SK-N-DZ (cell line): Measurements from ENCODE around the gene PLAAT3.
"Not testable (repeated sequence)": the region's sequence is repeated elsewhere in the genome, so short reads cannot be mapped to it uniquely, and the experiment has no call there.

Experiments
- DNase-seq: peaks from one replicate; pipeline ENCODE4 v3.0.0-alpha.2; 2015; ENCODE audit warnings: low spot score

The PLAAT3 gene

DNA sequence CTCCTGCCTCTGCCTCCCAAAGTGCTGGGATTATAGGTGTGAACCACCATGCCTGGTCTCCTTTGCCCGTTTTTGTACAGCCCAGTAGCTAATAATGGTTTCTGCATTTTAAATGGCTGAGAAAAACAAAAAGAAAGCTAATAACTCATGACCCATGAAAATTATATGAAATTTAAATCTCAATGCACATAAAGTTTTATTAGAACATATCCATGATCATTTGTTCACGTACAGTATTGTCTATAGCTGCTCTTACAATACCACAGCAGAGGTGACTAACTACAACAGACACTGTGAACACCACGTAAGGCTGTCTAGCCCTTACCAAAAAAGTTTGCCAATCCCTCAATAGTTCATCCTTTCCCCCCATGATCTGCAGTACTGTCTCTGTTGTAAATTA is 44.7 kb downstream of the PLAAT3 start:
- DNase-seq: no peak

DNA sequence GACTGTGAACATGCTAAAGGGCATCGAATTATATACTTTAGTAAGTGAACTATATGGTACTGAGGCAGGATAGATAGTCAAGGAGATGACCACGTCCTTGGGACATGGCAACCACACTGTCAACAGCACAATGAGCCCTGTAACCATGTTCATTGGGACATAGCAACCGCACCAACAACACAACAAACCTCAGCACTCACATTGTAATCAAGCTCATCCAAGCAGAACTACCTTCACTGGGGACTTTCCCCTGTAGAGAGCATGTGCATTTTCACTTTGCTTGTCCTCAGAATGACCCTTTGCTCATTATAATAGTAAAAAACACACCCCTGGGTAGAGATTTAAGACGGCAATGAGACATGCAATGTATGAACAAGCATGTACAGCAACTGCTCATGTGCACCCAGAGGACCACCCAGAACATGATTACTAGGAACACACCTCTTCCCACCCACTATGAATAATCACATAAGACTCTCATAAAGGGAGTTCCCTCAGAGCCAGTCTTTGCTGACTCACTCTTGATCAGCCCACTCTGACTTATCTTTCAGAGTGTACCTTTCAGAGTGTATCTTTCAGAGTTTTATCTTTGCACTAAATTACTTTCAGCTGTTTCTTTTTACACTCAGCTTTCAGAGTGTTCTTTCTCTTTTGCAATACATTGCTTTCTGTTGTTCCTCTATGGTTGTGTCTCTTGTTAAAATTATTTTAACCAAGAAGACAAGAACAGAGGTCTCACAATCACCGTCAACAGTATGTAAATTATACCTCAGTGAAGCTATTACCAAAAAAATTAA is 47.0 kb downstream of the PLAAT3 start:
- DNase-seq: no peak

DNA sequence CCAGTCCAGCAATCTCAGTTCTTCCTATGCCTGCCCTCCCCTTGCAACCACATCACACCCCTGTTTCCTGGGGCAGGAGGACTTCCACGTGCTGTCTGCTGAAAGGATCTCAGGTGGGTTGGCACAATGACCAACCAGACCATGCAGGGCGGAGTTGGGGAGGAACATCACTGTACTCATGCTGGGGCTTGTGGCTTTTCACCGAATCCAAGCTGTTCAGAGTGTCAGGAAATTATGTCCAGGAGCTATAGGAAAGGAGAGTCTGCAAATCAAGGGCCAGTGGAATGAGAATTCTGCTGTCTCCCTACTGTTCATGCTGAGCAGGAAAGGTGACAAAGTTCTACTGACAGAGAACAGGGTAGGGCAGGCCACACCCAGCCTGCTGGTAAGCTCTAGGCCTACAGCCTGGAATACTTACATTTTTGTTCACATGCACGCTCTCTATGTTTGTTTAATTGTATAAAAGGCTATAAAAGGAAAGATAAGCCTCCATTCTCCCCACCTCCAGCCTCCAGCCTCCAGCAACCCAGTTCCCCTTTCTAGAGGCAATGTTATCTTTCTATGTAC is 49.4 kb downstream of the PLAAT3 start:
- DNase-seq: no peak

DNA sequence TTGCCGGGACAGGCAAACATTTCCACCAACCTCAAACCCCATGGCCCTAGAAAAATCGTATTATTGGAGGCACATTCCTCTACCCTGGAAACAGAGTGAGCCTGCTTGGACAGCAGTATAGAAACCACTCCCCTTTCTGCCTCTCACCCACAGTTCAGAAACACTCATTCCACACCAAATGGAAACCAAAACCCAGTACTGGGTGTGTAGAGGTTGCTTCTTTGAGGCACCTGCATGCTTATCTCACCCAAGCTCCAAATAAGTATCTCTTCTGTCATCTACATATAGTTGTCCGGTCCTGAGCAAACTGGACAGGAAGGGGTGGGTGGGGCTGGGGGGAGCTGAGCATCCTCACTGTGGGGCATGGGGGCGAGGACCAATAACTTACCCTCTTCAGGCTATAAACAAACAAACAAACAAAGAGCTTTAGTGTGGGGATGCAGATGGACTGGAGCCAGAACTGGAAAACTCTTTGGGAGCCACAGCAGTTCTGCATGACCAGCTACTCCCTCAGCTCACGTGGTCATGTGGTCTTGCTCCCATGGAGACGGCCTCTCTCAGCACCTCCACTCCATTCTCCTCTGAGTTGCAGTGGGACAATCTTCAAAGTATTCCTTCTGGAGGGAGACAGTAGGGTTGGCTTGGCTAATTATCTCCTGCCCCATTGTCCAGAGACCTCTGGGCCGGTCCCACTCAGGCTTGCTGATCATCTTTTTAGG is 50.0 kb downstream of the PLAAT3 start:
- no peak for DNase-seq

DNA sequence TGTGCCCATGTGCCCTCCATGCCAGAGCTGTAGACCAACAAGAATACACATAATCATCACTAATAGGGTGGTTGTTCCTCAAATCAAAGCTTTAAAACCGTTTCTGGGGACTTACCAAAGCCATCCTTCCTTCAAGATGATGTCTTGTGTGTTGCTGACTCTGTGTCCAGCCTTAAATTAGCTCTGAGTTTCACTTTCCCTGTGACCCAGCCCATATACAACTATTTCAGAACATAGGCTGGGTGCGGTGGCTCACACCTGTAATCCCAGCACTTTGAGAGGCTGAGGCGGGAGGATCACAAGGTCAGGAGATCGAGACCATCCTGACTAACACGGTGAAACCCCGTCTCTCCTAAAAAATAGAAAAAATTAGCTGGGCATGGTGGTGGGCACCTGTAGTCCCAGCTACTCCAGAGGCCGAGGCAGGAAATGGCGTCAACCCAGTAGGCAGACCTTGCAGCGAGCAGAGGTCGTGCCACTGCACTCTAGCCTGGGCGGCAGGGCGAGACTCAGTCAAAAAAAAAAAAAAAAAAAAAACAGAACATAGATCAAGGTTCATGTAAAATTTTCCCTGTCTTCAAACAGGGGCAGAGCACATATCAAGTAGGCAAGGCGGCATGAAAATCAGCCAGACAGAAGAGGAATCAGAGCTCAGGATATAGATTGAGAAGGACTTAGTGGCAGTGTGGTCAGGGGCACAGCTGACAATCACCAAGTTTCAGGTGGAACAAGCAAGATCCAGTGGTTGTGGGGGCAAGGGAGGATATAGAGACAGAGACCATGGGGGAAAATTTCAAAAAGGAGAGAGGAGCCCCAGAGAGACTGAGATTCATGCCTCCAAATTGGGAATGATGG is 50.8 kb downstream of the PLAAT3 start, which contains the start of gene PLAAT2:
TSS of gene PLAAT2 (minus strand) at position 179 of the 855 bp plus-strand sequence. CDS start at position 124, 55 bp downstream.
- DNase-seq: no peak

DNA sequence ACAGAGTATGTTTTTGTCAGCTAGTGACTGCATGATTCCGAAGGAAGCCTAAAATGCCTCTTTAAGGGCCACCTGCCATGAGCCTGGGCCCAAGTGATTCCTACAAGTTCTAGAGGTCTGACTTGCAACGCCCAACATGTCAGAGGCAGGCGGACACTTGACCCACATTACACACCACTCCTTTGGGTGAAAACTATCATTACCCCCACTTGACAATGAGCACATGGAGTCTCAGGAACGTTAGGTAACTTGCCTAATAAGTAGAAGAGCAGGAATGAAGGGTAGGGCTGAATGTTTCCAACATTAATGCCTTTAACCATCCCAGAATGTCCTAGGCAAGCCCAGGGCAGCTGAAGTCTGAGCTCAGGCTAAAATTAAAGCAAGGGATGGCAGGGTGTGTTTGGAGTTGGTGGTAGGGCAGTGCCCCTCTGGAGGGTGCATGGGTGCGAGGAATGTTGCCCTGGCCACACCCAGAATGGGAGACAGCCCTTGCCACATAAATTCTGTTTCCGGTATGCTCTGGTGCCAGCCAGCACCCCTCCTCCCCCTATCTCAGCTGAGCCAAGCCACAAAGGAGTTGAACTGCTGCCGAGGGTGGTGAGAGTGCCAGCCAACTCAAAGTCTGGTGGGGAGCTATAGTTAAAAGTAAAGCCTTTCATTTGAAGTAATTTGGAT is 53.6 kb downstream of the PLAAT3 start:
- DNase-seq: no peak

DNA sequence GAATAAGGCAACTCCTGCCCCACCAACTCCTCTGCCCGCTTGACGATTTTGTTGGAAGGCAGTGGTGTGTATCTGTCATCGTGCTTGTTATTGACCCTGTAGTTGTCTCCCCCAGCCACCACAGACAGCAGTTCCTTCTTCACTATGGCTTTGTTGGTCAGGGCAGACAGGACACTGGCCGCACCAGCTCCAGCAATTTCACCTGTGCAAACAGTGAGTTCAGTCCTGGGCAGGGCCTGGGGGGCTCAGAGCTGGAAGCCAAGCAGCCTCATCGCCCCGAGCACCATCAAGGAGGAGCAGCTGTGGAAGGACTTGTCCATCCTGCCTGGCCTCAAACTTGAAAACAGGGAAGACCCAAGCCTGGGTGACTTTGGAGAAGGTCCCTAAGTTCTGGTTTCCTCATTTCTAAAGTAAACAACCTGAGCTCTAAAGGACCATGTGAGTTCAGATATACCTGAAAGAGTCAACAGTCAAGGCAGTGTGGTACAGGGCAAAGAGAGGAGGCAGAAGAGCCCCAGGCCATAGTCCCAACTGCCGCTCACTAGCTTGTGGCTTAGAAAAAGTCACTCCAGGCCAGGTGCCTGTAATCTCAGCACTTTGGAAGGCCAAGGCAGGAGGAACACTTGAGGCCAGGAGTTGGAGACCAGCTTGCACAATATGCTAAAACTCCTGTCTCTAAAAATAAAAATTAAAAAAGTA is 55.6 kb downstream of the PLAAT3 start:
- DNase-seq: no peak

DNA sequence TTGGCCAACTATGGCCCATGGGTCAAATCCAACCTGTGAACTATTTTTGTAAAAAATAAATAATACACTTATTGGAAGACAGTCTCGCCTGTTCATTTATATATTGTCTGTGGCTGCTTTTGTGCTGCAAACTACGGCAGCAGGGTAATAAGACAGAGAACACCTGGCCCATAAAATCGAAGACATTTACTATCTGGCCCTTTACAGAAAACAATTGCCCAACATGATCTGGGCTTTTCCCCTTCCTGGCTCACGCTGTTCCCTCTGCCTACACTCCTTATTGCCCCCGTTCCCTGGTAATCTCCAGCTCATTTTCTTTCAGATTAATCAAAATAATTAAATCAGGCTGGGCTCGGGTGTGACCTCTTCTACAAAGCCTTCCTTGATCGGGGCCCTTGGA is 56.7 kb downstream of the PLAAT3 start:
- DNase-seq: no peak

DNA sequence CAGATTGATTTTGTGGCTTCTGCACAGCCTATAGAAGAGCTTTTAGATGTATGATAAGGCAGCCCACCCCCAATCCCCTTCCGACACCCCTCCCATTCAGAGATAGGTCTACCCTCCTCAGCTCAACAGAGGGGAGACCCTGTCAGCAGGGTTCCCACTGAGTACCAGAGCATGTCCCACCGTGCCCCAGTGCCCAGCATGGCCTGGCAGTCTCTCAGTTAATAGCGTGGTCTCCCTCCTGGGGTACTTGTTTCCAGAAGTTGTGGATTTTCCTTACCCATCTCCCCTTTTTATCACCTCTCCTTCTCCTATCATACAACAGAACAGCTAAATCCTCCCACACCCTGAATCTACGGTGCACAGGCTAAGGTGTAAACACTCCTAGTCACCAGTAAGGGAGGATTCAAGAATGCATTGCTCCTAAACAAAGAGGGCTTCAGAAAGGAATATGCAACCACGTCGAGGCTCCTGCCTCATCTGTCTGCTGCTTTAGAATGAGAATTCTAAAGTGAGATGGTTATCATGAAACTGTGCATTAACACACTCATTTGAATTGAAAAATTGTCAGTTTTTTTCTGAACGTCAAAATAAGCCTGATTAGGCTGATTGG is 57.7 kb downstream of the PLAAT3 start:
- no peak for DNase-seq

DNA sequence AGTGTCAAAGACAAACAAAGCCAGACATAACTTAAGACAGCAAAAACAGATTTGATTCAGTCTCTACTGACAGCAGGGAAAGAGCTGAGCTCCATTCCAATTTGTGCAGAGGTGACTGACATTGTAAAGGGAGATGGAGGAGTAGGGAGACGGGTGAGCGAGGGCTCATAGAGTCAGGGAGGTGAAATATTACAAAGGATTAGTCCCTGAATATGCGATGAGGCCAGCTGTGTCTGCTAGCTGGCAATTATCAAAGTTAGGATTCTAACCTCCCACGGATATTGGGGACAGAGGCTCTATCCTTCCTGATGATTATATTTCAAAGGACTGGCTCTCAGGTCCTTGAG is 59.4 kb downstream of the PLAAT3 start:
- DNase-seq: no peak

DNA sequence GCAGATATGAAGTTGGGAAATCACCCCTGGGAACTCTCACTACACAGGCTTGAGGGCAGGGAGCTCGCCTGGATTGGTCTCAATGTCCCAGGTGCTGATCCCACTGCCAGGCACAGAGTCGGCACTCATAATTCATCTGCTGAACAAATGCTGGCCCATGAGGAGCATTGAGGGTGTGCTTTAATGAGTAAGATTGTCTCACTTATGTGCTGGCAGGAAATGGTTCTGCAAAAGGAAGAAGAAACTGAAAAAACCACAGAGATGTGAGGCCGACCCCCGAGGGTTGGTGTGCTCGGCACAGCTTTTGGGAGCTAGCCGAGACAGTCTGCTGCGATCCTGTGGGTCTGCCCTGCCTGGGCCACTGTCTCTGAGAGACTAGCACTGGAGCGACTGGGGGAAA is 60.5 kb downstream of the PLAAT3 start:
- no peak for DNase-seq

DNA sequence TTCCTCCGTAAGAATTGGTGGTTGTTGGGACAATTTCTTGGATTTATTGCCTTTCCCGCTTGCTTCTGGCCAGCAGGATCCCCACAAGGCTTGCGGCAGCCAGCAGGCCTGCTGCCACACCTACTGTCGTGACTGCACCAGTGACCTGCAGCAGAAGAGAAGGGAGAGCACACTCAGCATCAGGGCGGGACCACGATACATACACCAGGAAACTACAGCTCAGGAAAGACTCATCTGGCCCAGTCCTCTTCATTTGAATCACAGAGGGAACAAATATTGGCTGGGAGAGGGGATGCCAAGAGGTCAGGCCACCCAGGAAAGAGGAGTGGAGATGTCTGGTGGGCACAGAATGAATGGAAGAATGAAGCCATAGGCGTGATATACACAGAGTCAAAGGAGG is 61.3 kb downstream of the PLAAT3 start:
- DNase-seq: no peak

DNA sequence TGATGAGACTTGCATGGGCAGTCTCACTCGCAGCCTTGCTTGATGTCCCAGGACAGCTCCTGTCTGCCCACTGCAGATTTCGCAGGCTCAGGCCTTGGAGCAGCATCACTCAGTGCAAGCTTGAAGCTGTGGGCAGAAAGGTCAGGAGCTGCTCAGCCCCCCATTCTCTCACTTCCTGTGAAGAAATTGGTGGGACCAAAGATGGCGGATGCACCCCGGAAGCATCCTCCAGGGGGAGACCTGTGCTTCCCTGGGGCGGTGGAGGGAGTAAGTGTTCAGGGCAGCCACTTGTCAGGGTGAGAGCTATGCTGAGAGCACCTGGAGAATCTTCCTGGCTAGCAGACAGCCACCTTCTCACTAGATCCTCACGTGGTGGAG is 62.4 kb downstream of the PLAAT3 start:
- DNase-seq: no peak

DNA sequence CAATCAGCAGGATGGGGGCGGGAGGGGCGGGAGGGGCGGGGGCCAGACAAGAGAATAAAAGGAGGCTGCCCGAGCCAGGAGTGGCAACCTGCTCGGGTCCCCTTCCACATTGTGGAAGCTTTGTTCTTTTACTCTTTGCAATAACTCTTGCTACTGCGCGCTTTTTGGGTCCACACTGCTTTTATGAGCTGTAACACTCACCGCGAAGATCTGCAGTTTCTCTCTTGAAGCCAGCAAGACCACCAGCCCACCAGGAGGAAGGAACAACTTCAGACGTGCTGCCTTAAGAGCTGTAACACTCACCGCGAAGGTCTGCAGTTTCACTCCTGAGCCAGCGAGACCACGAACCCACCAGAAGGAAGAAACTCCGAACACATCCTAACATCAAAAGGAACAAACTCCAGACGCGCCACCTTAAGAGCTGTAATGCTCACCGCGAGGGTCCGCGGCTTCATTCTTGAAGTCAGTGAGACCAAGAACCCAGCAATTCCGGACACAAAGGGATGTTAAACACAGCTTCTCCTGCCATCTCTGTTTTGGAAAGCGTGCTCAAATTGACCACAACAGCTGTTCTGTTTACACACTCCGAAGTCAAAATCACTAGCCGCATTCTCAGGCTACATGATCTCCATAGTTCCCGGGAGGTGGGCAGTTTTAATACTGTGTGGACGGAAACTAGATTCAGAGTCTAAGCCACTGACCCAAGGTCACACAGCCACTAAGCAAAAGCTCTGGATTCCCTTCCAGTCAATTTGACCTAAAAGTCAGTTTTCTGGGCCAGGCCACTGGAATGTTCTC is 62.9 kb downstream of the PLAAT3 start:
- no peak for DNase-seq

DNA sequence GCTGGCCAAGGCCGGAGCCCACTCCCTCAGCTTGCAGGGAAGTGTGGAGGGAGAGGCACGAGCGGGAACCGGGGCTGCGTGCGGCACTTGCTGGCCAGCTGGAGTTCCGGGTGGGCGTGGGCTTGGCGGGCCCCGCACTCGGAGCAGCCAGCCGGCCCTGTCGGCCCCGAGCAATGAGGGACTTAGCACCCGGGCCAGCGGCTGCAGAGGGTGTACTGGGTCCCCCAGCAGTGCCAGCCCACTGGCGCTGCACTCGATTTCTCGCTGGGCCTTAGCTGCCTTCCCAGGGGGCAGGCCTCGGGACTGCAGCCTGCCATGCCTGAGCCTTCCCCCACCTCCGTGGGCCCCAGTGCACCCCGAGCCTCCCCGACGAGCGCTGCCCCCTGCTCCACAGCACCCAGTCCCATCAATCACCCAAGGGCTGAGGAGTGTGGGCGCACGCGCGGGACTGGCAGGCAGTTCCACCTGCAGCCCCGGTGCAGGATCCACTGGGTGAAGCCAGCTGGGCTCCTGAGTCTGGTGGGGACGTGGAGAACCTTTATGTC is 64.0 kb downstream of the PLAAT3 start:
- DNase-seq: not testable (repeated sequence)

DNA sequence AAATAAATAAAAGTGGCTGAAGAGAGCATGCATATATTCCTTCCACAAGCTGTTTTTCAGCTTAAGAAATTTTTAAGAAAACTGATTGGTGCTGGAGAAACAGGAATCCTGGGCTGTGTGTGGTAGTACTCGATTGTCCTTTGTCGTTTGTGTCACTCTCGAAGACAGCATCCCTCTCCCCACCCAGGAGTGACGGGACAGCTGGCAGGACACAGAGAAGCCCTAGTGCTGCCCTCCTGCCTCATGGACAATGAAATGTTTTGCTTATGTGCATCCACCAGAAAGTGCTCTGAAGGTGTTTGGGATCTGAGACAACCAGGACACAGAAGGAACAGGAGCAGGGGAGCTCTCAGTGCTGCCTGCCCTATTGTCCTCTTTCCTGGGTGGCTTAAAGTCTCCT is 64.8 kb downstream of the PLAAT3 start:
- no peak for DNase-seq

DNA sequence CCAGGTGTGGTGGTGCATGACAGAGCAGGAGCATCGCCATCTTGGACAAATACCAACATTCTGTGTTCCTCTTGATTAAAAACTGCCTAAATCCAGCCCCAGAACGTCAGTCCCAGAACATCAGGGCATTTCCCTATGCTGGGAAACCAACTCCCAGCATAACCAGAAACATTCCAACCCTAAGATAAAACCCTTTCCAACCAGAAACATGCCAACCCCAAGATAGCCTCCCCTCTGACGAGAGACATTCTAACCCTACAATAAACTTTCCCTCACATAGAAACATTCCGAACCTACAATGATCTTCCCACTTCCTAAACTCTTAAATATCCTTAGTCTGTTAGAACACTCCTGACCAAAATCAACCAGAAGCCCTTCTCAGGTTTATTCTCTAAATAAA is 66.1 kb downstream of the PLAAT3 start:
- no peak for DNase-seq

DNA sequence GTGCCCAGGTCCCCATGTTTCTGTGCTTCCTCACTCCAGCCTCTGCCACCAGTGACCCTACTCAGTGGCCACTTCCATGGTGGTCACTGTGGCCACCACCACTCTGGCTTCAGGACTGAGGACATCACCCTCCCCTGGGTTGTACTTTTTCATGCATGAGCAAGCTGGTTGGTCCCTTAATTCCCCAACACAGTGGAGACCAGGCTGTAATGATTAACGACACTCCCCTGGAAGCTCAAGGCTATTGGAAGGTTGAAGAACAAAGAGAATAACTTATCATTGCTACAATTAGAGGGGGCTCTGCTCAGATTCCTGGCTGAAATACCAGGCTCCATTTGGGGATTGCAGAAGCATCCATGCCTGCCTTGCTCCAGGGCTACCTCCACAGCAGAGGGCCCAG is 67.2 kb downstream of the PLAAT3 start:
- no peak for DNase-seq

DNA sequence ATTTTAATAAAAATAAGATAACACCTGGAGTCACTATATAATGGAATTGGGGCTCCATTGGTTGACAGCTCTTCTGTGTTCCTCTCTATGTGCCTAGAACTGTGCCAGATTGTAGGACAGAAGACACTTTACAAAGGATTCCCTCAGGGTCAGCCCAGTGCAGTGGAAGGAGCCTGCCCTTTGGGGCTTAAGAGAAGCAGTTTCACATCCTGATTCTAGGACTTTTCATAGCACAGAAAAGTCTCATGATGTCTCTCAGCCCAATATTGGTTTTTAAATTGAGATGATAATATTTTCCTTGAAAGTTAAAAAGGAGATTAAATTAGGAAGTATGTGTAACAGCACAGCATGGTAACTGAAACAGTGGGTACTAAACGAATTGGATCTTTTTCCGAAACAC is 70.5 kb downstream of the PLAAT3 start:
- no peak for DNase-seq
